Hepatocyte (in vitro differentiated cells): ENCODE data around the gene AKAP6.

ENCODE experiments used
- EZH2 ChIP-seq: fragments of 200-600 bp; sonication (generic); IDR thresholded peaks from 2 replicates; pipeline ENCODE4 v1.6.1; 2016; ENCODE audit warnings: antibody characterized with exemption, mild to moderate bottlenecking, borderline replicate concordance
- EZH2phosphoT487 ChIP-seq: fragments of 200-600 bp; sonication (generic); IDR thresholded peaks from one replicate; pipeline ENCODE4 v1.6.1; 2018; ENCODE audit warnings: antibody characterized with exemption, mild to moderate bottlenecking, low read depth, moderate library complexity; ENCODE audit not compliant: unreplicated experiment, severe bottlenecking
- TF ChIP-seq, protein P1 (sequence below): fragments of 200-600 bp; sonication (generic); IDR thresholded peaks from 2 replicates; pipeline ENCODE4 v1.5.1; 2016; ENCODE audit warnings: antibody characterized with exemption, mild to moderate bottlenecking; ENCODE audit not compliant: poor library complexity

DNA sequence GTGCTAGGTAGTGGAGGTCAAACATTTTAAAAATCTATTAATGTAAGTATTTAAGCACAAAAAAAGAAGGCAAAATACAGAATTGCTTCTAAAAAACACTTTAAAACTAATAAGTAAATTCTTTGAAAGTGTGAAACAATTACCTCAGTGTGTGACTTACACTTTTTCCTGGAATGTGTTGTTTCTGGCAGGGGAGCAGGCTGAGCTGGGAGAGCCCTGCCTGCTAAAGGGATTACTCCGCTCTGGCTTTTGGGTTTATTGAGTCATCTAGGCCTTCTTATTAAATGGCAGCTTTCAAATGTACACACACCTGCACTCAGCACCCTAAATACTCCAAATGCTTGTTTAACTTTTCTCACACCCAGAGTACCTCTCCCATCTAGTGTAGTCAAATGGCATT, 279.8 kb downstream of the AKAP6 start:
- TF ChIP-seq EZH2phosphoT487 (no peak), EZH2 (no peak)
- TF ChIP-seq, protein P1, sequence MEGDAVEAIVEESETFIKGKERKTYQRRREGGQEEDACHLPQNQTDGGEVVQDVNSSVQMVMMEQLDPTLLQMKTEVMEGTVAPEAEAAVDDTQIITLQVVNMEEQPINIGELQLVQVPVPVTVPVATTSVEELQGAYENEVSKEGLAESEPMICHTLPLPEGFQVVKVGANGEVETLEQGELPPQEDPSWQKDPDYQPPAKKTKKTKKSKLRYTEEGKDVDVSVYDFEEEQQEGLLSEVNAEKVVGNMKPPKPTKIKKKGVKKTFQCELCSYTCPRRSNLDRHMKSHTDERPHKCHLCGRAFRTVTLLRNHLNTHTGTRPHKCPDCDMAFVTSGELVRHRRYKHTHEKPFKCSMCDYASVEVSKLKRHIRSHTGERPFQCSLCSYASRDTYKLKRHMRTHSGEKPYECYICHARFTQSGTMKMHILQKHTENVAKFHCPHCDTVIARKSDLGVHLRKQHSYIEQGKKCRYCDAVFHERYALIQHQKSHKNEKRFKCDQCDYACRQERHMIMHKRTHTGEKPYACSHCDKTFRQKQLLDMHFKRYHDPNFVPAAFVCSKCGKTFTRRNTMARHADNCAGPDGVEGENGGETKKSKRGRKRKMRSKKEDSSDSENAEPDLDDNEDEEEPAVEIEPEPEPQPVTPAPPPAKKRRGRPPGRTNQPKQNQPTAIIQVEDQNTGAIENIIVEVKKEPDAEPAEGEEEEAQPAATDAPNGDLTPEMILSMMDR, result no peak
